ENCODE data around the gene PDE4D.

GRCh38 chr5:59540366-59540765 is 353.2 kb downstream of the PDE4D start:
- TF ChIP-seq CTCF (IDR thresholded peaks at IDR 0.05; ENCODE audit: low read length) (no peak), EZH2 (optimal IDR thresholded peaks at IDR 0.05; ENCODE audit: low read depth, low read length) (no peak), EZH2phosphoT487 (IDR thresholded peaks at IDR 0.05; ENCODE audit: low read length) (no peak)

Data from MM.1S (cell line).